ENCODE data around the gene PRR14.
A peak's percentile ranks its signal among the peaks of the same experiment; 100 is the strongest.

PRR14 gene

GRCh38 chr16:30650369-30651123 is at the start of gene PRR14:
Gene PRR14, plus strand, starts transcription at chr16:30650960. Its CDS starts 686 bp downstream, at chr16:30651646.
- peak; percentile 94 to 95 for DNase-seq (ENCODE audit: low read depth in 2 of 2)

- DNase-seq (ENCODE audit: low read depth in 2 of 2): no peak
Observed at GRCh38 chr16:30601966-30602365, 48.8 kb upstream of the PRR14 start.

GRCh38 chr16:30602616-30603277 is 48.0 kb upstream of the PRR14 start:
- no peak for DNase-seq (ENCODE audit: low read depth in 2 of 2)

- no peak for DNase-seq (ENCODE audit: low read depth in 2 of 2)
Observed at GRCh38 chr16:30603945-30604315, 46.8 kb upstream of the PRR14 start.

- DNase-seq (ENCODE audit: low read depth in 2 of 2): no peak
Observed at GRCh38 chr16:30604316-30604947, 46.3 kb upstream of the PRR14 start.

GRCh38 chr16:30605158-30605557 is 45.6 kb upstream of the PRR14 start:
- DNase-seq (ENCODE audit: low read depth in 2 of 2): no peak

GRCh38 chr16:30606004-30606403 is 44.8 kb upstream of the PRR14 start:
- DNase-seq (ENCODE audit: low read depth in 2 of 2): no peak

- peak in 1 of 2 donors; percentile 48 for DNase-seq (ENCODE audit: low read depth in 2 of 2)
Observed at GRCh38 chr16:30609002-30609925, 41.5 kb upstream of the PRR14 start.

- peak; percentile 81 to 92 for DNase-seq (ENCODE audit: low read depth in 2 of 2)
Observed at GRCh38 chr16:30609926-30610839, 40.6 kb upstream of the PRR14 start, which contains the start of gene ZNF689. Gene ZNF689, minus strand, starts transcription at chr16:30610389. Its CDS starts 348 bp downstream, at chr16:30610041.

GRCh38 chr16:30615358-30616091 is 35.2 kb upstream of the PRR14 start:
- peak; percentile 30 to 53 for DNase-seq (ENCODE audit: low read depth in 2 of 2)

- DNase-seq (ENCODE audit: low read depth in 2 of 2): no peak
Observed at GRCh38 chr16:30619202-30619601, 31.6 kb upstream of the PRR14 start.

GRCh38 chr16:30619638-30620037 is 31.1 kb upstream of the PRR14 start:
- no peak for DNase-seq (ENCODE audit: low read depth in 2 of 2)

GRCh38 chr16:30620169-30620568 is 30.6 kb upstream of the PRR14 start:
- no peak for DNase-seq (ENCODE audit: low read depth in 2 of 2)

- DNase-seq (ENCODE audit: low read depth in 2 of 2): no peak
Observed at GRCh38 chr16:30621765-30622164, 29.0 kb upstream of the PRR14 start.

GRCh38 chr16:30622455-30623032 is 28.2 kb upstream of the PRR14 start:
- no peak for DNase-seq (ENCODE audit: low read depth in 2 of 2)

- DNase-seq (ENCODE audit: low read depth in 2 of 2): no peak
Observed at GRCh38 chr16:30623536-30624283, 27.1 kb upstream of the PRR14 start.

- no peak for DNase-seq (ENCODE audit: low read depth in 2 of 2)
Observed at GRCh38 chr16:30626236-30626635, 24.5 kb upstream of the PRR14 start.

- DNase-seq (ENCODE audit: low read depth in 2 of 2): peak; percentile 89 to 91
Observed at GRCh38 chr16:30628628-30629540, 21.9 kb upstream of the PRR14 start.

Measured in stimulated activated CD4-positive, alpha-beta T cell treated with anti-CD3 and anti-CD28 coated beads, Interleukin-1b, Interleukin-23, amount 100 ng/mL, for 4 hours (primary cell).